Neural progenitor cell (in vitro differentiated cells): ENCODE results near the gene PIAS2. TPM values are rescaled to one million over a fixed set of nuclear protein-coding genes. Genes with fewer than 3 reads are reported as not detected.

Experiments
- DNase-seq: peaks from one replicate; pipeline ENCODE4 v3.0.0-alpha.2; 2016; ENCODE audit warnings: low spot score
- H2AFZ ChIP-seq: fragments of 200-600 bp; sonication (generic); replicated peaks from 2 replicates; pipeline ENCODE4 v1.6.1; 2016; ENCODE audit warnings: antibody characterized with exemption
- H3F3A ChIP-seq: fragments of 200-600 bp; sonication (generic); 2 replicates; pipeline ENCODE4 v1.6.1; 2016; ENCODE audit warnings: antibody characterized with exemption, low read depth
- H3K27ac ChIP-seq: fragments of 200-600 bp; sonication (generic); 2 replicates; pipeline ENCODE4 v1.5.1; 2016; ENCODE audit warnings: mild to moderate bottlenecking
- H3K27me3 ChIP-seq: fragments of 200-600 bp; sonication (generic); 2 replicates; pipeline ENCODE4 v1.6.1; 2016; ENCODE audit warnings: mild to moderate bottlenecking, moderate library complexity
- H3K36me3 ChIP-seq: fragments of 200-600 bp; sonication (generic); 2 replicates; pipeline ENCODE4 v1.5.1; 2016
- H3K4me1 ChIP-seq: fragments of 200-600 bp; sonication (generic); 2 replicates; pipeline ENCODE4 v1.6.1; 2016; ENCODE audit warnings: mixed run types
- H3K4me2 ChIP-seq: fragments of 200-600 bp; sonication (generic); 2 replicates; pipeline ENCODE4 v1.6.1; 2016
- H3K4me3 ChIP-seq: fragments of 200-600 bp; sonication (generic); 2 replicates; pipeline ENCODE4 v1.5.1; 2016
- H3K79me2 ChIP-seq: fragments of 200-600 bp; sonication (generic); 2 replicates; pipeline ENCODE4 v1.6.1; 2016; ENCODE audit warnings: low read depth
- H3K9ac ChIP-seq: fragments of 200-600 bp; sonication (generic); 2 replicates; pipeline ENCODE4 v1.6.1; 2016
- H3K9me3 ChIP-seq: fragments of 200-600 bp; sonication (generic); 2 replicates; pipeline ENCODE4 v1.5.1; 2016; ENCODE audit warnings: low read depth
- H4K20me1 ChIP-seq: fragments of 200-600 bp; sonication (generic); 2 replicates; pipeline ENCODE4 v1.6.1; 2016; ENCODE audit warnings: low read depth
- H3K27ac Mint-ChIP-seq: 3 replicates; pipeline ENCODE4 v1.8.0; 2021; ENCODE audit warnings: mixed read lengths
- H3K27me3 Mint-ChIP-seq: 2 replicates; pipeline ENCODE4 v1.8.0; 2022; ENCODE audit warnings: low read depth, mild to moderate bottlenecking, inconsistent platforms, moderate library complexity, mixed read lengths; ENCODE audit not compliant: insufficient read depth
- H3K36me3 Mint-ChIP-seq: 3 replicates; pipeline ENCODE4 v1.8.0; 2021; ENCODE audit warnings: mixed read lengths
- H3K4me1 Mint-ChIP-seq: 3 replicates; pipeline ENCODE4 v1.8.0; 2021; ENCODE audit warnings: mixed read lengths
- H3K4me3 Mint-ChIP-seq: 3 replicates; pipeline ENCODE4 v1.8.0; 2021; ENCODE audit warnings: mild to moderate bottlenecking, moderate library complexity, mixed read lengths
- H3K9me3 Mint-ChIP-seq: 3 replicates; pipeline ENCODE4 v1.8.0; 2020; ENCODE audit warnings: mixed read lengths
- EZH2 ChIP-seq: fragments of 200-600 bp; sonication (generic); IDR thresholded peaks from 2 replicates; pipeline ENCODE4 v1.6.1; 2017; ENCODE audit warnings: antibody characterized with exemption, mild to moderate bottlenecking, moderate library complexity
- EZH2phosphoT487 ChIP-seq: fragments of 200-600 bp; sonication (generic); IDR thresholded peaks from 2 replicates; pipeline ENCODE4 v1.6.1; 2017; ENCODE audit warnings: antibody characterized with exemption
- total RNA-seq: library from RNA; depleted of rRNA; stranded (reverse); fragments of >200 nt; gene quantifications from 2 replicates; pipeline ENCODE4 v1.2.3, GENCODE V29; 2015; ENCODE audit warnings: low replicate concordance
- TF ChIP-seq, protein P1 (sequence below): fragments of 200-600 bp; sonication (generic); IDR thresholded peaks from 2 replicates; pipeline ENCODE4 v1.5.1; 2017; ENCODE audit warnings: antibody characterized with exemption, mild to moderate bottlenecking

PIAS2 gene
- total RNA-seq, 1 donor from 2014 or later = 39.4 TPM

DNA sequence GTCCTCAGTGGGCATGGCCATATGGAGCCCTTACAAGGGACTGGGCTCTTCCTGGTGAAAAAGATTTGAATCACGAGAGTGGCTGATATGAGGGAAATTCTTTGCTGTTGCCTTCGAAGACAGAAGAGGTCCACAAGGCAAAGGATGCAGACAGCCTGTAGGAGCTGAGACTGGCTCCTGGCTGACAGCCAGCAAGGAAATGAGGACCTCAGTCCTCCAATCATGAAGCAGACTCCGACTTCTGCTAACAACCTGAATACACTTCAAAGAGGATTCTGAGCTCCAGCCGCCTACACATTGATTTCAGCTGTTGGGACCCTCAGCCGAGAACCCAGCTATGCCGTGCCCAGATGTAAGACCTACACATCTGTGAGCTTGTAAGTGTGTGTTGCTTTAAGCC lies 157.4 kb downstream of the PIAS2 start:
- no peak for DNase-seq
- Histone ChIP-seq H3K36me3 (no peaks in the 10 kb centered on the region), H3F3A (peaks cover 30% of the 10 kb centered on the region), H3K9me3 (no peaks in the 10 kb centered on the region), H3K4me2 (no peak overlapping the region), H3K9ac (no peak overlapping the region), H3K79me2 (no peaks in the 10 kb centered on the region), H3K4me3 (no peak overlapping the region), H2AFZ (no peak overlapping the region), H3K27me3 (peaks cover 78% of the 10 kb centered on the region), H4K20me1 (peaks cover 30% of the 10 kb centered on the region), H3K27ac (no peak overlapping the region), H3K4me1 (peaks cover 9% of the 10 kb centered on the region)
- Mint-ChIP-seq H3K36me3 (no peaks in the 10 kb centered on the region), H3K27ac (no peak overlapping the region), H3K4me1 (peaks cover 15% of the 10 kb centered on the region), H3K4me3 (no peak overlapping the region), H3K27me3 (peaks cover 33% of the 10 kb centered on the region), H3K9me3 (no peaks in the 10 kb centered on the region)
- TF ChIP-seq, protein P1, sequence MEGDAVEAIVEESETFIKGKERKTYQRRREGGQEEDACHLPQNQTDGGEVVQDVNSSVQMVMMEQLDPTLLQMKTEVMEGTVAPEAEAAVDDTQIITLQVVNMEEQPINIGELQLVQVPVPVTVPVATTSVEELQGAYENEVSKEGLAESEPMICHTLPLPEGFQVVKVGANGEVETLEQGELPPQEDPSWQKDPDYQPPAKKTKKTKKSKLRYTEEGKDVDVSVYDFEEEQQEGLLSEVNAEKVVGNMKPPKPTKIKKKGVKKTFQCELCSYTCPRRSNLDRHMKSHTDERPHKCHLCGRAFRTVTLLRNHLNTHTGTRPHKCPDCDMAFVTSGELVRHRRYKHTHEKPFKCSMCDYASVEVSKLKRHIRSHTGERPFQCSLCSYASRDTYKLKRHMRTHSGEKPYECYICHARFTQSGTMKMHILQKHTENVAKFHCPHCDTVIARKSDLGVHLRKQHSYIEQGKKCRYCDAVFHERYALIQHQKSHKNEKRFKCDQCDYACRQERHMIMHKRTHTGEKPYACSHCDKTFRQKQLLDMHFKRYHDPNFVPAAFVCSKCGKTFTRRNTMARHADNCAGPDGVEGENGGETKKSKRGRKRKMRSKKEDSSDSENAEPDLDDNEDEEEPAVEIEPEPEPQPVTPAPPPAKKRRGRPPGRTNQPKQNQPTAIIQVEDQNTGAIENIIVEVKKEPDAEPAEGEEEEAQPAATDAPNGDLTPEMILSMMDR = no peak
- TF ChIP-seq EZH2 (no peak), EZH2phosphoT487 (no peak)

DNA sequence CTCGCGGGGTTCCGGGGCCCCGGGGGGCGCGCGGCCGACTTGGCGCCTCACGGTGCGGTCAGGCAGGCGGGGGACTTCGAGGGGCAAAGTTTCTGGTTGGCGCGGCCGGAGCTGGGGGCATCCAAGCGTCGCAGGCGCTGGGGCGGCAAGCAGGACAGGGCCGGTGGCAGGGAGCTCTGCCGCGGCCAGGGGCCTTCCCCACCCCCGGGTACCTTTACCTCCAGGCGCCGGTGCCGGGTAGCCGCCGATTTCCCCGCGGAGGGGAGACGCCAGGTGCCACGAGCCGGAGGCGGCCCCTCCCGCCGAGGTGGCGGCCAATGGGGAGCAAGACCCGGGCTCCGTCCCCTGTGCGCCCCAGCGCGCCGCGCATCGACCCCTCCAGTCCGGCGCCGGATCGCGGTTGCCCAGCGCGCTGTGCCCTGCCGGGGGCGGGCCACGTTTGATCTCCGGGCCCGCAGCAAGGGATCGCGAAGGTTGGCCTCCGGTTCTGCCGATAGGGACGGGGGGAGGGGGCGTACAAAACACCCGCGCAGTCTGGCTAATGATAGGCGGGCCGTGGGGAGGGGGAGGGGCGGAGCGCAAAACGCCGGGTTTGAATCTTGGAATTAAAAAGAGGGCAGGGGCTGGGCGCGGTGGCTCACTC lies 160.6 kb downstream of the PIAS2 start, which contains the start of gene ST8SIA5:
ST8SIA5 (minus strand) TSS at position 495 of the 643 bp plus-strand sequence. CDS start 545 bp downstream, outside the sequence.
- Mint-ChIP-seq H3K9me3 (no peaks in the 10 kb centered on the region), H3K27me3 (peaks cover 49% of the 10 kb centered on the region), H3K4me3 (peak within 1 kb of the TSS; percentile 87), H3K27ac (no peak within 1 kb of the TSS), H3K4me1 (peaks cover 15% of the 10 kb centered on the region), H3K36me3 (no peaks in the 10 kb centered on the region)
- H3K27me3 ChIP-seq = peaks cover 83% of the 10 kb centered on the region
- DNase-seq = peak; percentile 80
- H3K36me3 ChIP-seq = no peaks in the 10 kb centered on the region
- H3F3A ChIP-seq = peaks cover 33% of the 10 kb centered on the region
- H3K27ac ChIP-seq = no peak within 1 kb of the TSS
- H3K79me2 ChIP-seq = no peaks in the 10 kb centered on the region
- H3K4me3 ChIP-seq = peak within 1 kb of the TSS; percentile 58
- peak within 1 kb of the TSS; percentile 76 for H2AFZ ChIP-seq
- H3K9me3 ChIP-seq = no peaks in the 10 kb centered on the region
- H3K9ac ChIP-seq = no peak within 1 kb of the TSS
- H3K4me1 ChIP-seq = peaks cover 9% of the 10 kb centered on the region
- TF ChIP-seq EZH2 = peak; percentile 84
- TF ChIP-seq, protein P1 = no peak
- TF ChIP-seq EZH2phosphoT487 = peak; percentile 82
- H3K4me2 ChIP-seq = peak within 1 kb of the TSS; percentile 90
- H4K20me1 ChIP-seq = peaks cover 35% of the 10 kb centered on the region

DNA sequence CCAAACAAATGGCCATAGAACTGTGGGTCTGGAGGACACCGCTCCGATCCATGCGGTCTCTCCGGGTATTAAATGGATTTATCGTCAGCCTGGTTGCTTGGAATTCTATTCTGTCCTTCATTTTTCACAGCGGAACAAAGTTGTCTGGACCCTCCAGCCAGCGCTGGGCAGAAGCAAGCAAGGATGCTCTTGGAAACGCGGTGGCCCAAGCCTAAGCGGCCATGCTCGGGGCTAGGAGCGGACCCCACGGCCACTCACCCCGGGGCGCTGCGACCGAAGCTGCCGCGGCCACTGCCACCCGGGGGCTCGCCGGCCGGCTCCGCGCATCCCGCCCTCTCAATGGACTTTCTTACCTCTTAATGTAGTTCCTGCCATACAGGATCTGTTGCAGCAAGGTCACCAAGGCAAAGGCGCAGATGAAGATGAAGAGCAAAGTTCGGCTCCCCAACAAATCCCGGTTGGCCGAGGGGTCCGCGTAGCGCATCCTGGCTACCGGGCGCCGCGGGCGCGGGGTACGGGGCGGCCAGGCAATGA lies 161.2 kb downstream of the PIAS2 start:
- Mint-ChIP-seq H3K27ac (no peak overlapping the region), H3K9me3 (no peaks in the 10 kb centered on the region), H3K4me1 (peaks cover 15% of the 10 kb centered on the region), H3K27me3 (peaks cover 49% of the 10 kb centered on the region), H3K4me3 (peak overlapping the region; percentile 78), H3K36me3 (no peaks in the 10 kb centered on the region)
- peaks cover 77% of the 10 kb centered on the region for H3K27me3 ChIP-seq
- H3F3A ChIP-seq = peaks cover 33% of the 10 kb centered on the region
- H3K9me3 ChIP-seq = no peaks in the 10 kb centered on the region
- peaks cover 9% of the 10 kb centered on the region for H3K4me1 ChIP-seq
- peak overlapping the region; percentile 58 for H3K4me3 ChIP-seq
- H3K9ac ChIP-seq = no peak overlapping the region
- H3K27ac ChIP-seq = no peak overlapping the region
- H4K20me1 ChIP-seq = peaks cover 35% of the 10 kb centered on the region
- H3K36me3 ChIP-seq = no peaks in the 10 kb centered on the region
- TF ChIP-seq EZH2 (peak; percentile 94), EZH2phosphoT487 (peak; percentile 87)
- TF ChIP-seq, protein P1 = no peak
- peak overlapping the region; percentile 90 for H3K4me2 ChIP-seq
- no peaks in the 10 kb centered on the region for H3K79me2 ChIP-seq
- peak; percentile 23 for DNase-seq
- H2AFZ ChIP-seq = peak overlapping the region; percentile 76
